IPS DF 6.9 (cell line): Measurements from ENCODE around the gene RAB11FIP4.

Experiments used
- DNase-seq: peaks from one replicate; pipeline ENCODE4 v3.0.0-alpha.2; 2013; ENCODE audit warnings: low read depth, low spot score
- H3K27ac ChIP-seq: one replicate; pipeline ENCODE4 v1.5.1; 2013; ENCODE audit warnings: low read length, control low read depth
- H3K27me3 ChIP-seq: 2 replicates; pipeline ENCODE4 v1.6.1; 2013; ENCODE audit warnings: mild to moderate bottlenecking, low read length; ENCODE audit not compliant: control insufficient read depth, insufficient read depth
- H3K36me3 ChIP-seq: 2 replicates; pipeline ENCODE4 v1.6.1; 2013; ENCODE audit warnings: low read length; ENCODE audit not compliant: control insufficient read depth, insufficient read depth
- H3K4me1 ChIP-seq: 2 replicates; pipeline ENCODE4 v1.6.1; 2013; ENCODE audit warnings: low read length; ENCODE audit not compliant: control insufficient read depth, insufficient read depth
- H3K4me3 ChIP-seq: 2 replicates; pipeline ENCODE4 v1.5.1; 2013; ENCODE audit warnings: mild to moderate bottlenecking, low read length
- H3K9me3 ChIP-seq: 2 replicates; pipeline ENCODE4 v1.6.1; 2013; ENCODE audit warnings: low read length, inconsistent platforms; ENCODE audit not compliant: control insufficient read depth, insufficient read depth
- WGBS: extraction: QIAGEN DNeasy Blood & Tissue Kit; methylation state at CpG from one replicate; pipeline ENCODE4 v1.1.7; 2013; ENCODE audit warnings: mixed read lengths, missing lambda C conversion rate; ENCODE audit not compliant: insufficient read length, insufficient coverage; 5-methylcytosine and 5-hydroxymethylcytosine counted together

The RAB11FIP4 gene

GRCh38 chr17:31393749-31394146, 2.3 kb downstream of the RAB11FIP4 start:
- Histone ChIP-seq H3K4me1 (no peaks in the 10 kb centered on the region), H3K27me3 (no peaks in the 10 kb centered on the region; the same call in 1 of the 2 replicates), H3K27ac (no peak overlapping the region), H3K9me3 (no peaks in the 10 kb centered on the region), H3K36me3 (no peaks in the 10 kb centered on the region), H3K4me3 (no peak overlapping the region)
- WGBS = no CpG with 5 or more reads among the region's 7 CpGs
- no peak for DNase-seq

- Histone ChIP-seq H3K27ac (no peak overlapping the region), H3K36me3 (no peaks in the 10 kb centered on the region), H3K9me3 (no peaks in the 10 kb centered on the region), H3K4me3 (no peak overlapping the region), H3K27me3 (no peaks in the 10 kb centered on the region; the same call in 1 of the 2 replicates), H3K4me1 (no peaks in the 10 kb centered on the region)
- DNase-seq = no peak
- WGBS = no CpG with 5 or more reads among the region's 11 CpGs
Measured at GRCh38 chr17:31394544-31394943, 3.1 kb downstream of the RAB11FIP4 start.

GRCh38 chr17:31397256-31397939, 5.9 kb downstream of the RAB11FIP4 start:
- H3K4me3 ChIP-seq = no peak overlapping the region
- H3K9me3 ChIP-seq = no peaks in the 10 kb centered on the region
- H3K36me3 ChIP-seq = no peaks in the 10 kb centered on the region
- no CpG with 5 or more reads among the region's 8 CpGs for WGBS
- DNase-seq = no peak
- H3K27ac ChIP-seq = no peak overlapping the region
- no peaks in the 10 kb centered on the region for H3K27me3 ChIP-seq
- no peaks in the 10 kb centered on the region for H3K4me1 ChIP-seq

- H3K36me3 ChIP-seq = no peaks in the 10 kb centered on the region
- H3K4me1 ChIP-seq = no peaks in the 10 kb centered on the region
- no peaks in the 10 kb centered on the region for H3K9me3 ChIP-seq
- WGBS = no CpG with 5 or more reads among the region's 21 CpGs
- no peak for DNase-seq
- no peak overlapping the region; the same call in 1 of the 2 replicates for H3K4me3 ChIP-seq
- no peak overlapping the region for H3K27ac ChIP-seq
- no peaks in the 10 kb centered on the region for H3K27me3 ChIP-seq
Measured at GRCh38 chr17:31398381-31399311, 7.2 kb downstream of the RAB11FIP4 start.

- no peak overlapping the region for H3K4me3 ChIP-seq
- no peaks in the 10 kb centered on the region for H3K36me3 ChIP-seq
- DNase-seq = no peak
- no peak overlapping the region for H3K27ac ChIP-seq
- WGBS = no CpG with 5 or more reads among the region's 11 CpGs
- no peaks in the 10 kb centered on the region for H3K27me3 ChIP-seq
- no peaks in the 10 kb centered on the region for H3K9me3 ChIP-seq
- H3K4me1 ChIP-seq = 0 out of 2 replicates have a peak, but pooled peaks cover 1% of the 10 kb centered on the region
Measured at GRCh38 chr17:31400481-31400950, 9.0 kb downstream of the RAB11FIP4 start.

- Histone ChIP-seq H3K36me3 (no peaks in the 10 kb centered on the region), H3K4me1 (0 out of 2 replicates have a peak, but pooled peaks cover 1% of the 10 kb centered on the region), H3K27me3 (no peaks in the 10 kb centered on the region), H3K9me3 (no peaks in the 10 kb centered on the region), H3K27ac (no peak overlapping the region), H3K4me3 (no peak overlapping the region)
- WGBS = no CpG with 5 or more reads among the region's 11 CpGs
- no peak for DNase-seq
Measured at GRCh38 chr17:31401456-31402254, 10.2 kb downstream of the RAB11FIP4 start.

- Histone ChIP-seq H3K4me1 (0 out of 2 replicates have a peak, but pooled peaks cover 1% of the 10 kb centered on the region), H3K9me3 (no peaks in the 10 kb centered on the region), H3K36me3 (no peaks in the 10 kb centered on the region), H3K27me3 (no peaks in the 10 kb centered on the region), H3K4me3 (no peak overlapping the region), H3K27ac (no peak overlapping the region)
- WGBS = no CpG with 5 or more reads among the region's 19 CpGs
- DNase-seq = no peak
Measured at GRCh38 chr17:31404028-31404949, 12.8 kb downstream of the RAB11FIP4 start.

- WGBS = no CpG with 5 or more reads among the region's 5 CpGs
- no peak for DNase-seq
- no peaks in the 10 kb centered on the region for H3K27me3 ChIP-seq
- H3K4me1 ChIP-seq = 0 out of 2 replicates have a peak, but pooled peaks cover 1% of the 10 kb centered on the region
- no peak overlapping the region for H3K4me3 ChIP-seq
- no peaks in the 10 kb centered on the region for H3K9me3 ChIP-seq
- H3K27ac ChIP-seq = no peak overlapping the region
- no peaks in the 10 kb centered on the region for H3K36me3 ChIP-seq
Measured at GRCh38 chr17:31405890-31406371, 14.5 kb downstream of the RAB11FIP4 start.

GRCh38 chr17:31408586-31408985, 17.1 kb downstream of the RAB11FIP4 start:
- no peaks in the 10 kb centered on the region for H3K27me3 ChIP-seq

More at GRCh38 chr17:31408586-31408985, 17.1 kb downstream of the RAB11FIP4 start:
- Histone ChIP-seq H3K4me3 (no peak overlapping the region), H3K27ac (no peak overlapping the region), H3K36me3 (no peaks in the 10 kb centered on the region), H3K4me1 (peaks cover 3% of the 10 kb centered on the region; the same call in 1 of the 2 replicates), H3K9me3 (no peaks in the 10 kb centered on the region)
- no peak for DNase-seq
- WGBS = no CpG with 5 or more reads among the region's 4 CpGs
